COR-L47 (cell line): ENCODE data around the gene TIMP1.

Experiments used
- DNase-seq: peaks from one replicate; lab custom pipeline; 2025; lab: John Stamatoyannopoulos, UW

Gene TIMP1

GRCh38 chrX:47634871-47635575 is 52.8 kb downstream of the TIMP1 start:
- DNase-seq, result no peak
